GM12891 (cell line): ENCODE results near the gene FARP1.

Experiments used
- DNase-seq: peaks from one replicate; pipeline ENCODE4 v3.0.0; 2011; ENCODE audit warnings: low spot score; ENCODE audit not compliant: insufficient read length
- FAIRE-seq: peaks from 2 replicates; lab custom pipeline; 2011; peaks lifted over from hg19 to GRCh38; lab: Jason Lieb, UNC
- PAX5 ChIP-seq: IDR thresholded peaks from 2 replicates; pipeline ENCODE4 v1.6.1; 2011; ENCODE audit warnings: low read length, moderate library complexity, mild to moderate bottlenecking; ENCODE audit not compliant: insufficient read depth, severe bottlenecking
- POLR2A ChIP-seq: IDR thresholded peaks from 2 replicates; pipeline ENCODE4 v1.6.1; 2011; ENCODE audit warnings: low read depth, low read length, control low read depth
- POLR2AphosphoS5 ChIP-seq: IDR thresholded peaks from 2 replicates; pipeline ENCODE4 v1.6.1; 2011; ENCODE audit warnings: low read depth, low read length, control low read depth
- POU2F2 ChIP-seq: IDR thresholded peaks from 2 replicates; pipeline ENCODE4 v1.6.1; 2011; ENCODE audit warnings: low read depth, mild to moderate bottlenecking, control low read depth, low read length, moderate library complexity
- SPI1 ChIP-seq: IDR thresholded peaks from 2 replicates; pipeline ENCODE4 v1.6.1; 2011; ENCODE audit warnings: low read depth, low read length, control low read depth
- TAF1 ChIP-seq: IDR thresholded peaks from 2 replicates; pipeline ENCODE4 v1.6.1; 2011; ENCODE audit warnings: low read depth, low read length, control low read depth

FARP1 gene

GRCh38 chr13:98385606-98386005 lies 242.7 kb downstream of the FARP1 start:
- DNase-seq (no peak), FAIRE-seq (no peak)
- TF ChIP-seq POU2F2: no peak
- no peak for TF ChIP-seq SPI1

GRCh38 chr13:98386637-98387036 lies 243.7 kb downstream of the FARP1 start:
- FAIRE-seq (no peak), DNase-seq (no peak)
- TF ChIP-seq POLR2A (no peak), POLR2AphosphoS5 (no peak), PAX5 (no peak), POU2F2 (no peak), SPI1 (no peak), TAF1 (no peak)

- DNase-seq (no peak), FAIRE-seq (no peak)
- TF ChIP-seq POLR2A (no peak), TAF1 (no peak), POU2F2 (no peak), SPI1 (no peak), PAX5 (no peak), POLR2AphosphoS5 (no peak)
Observed at GRCh38 chr13:98389319-98389718, 246.4 kb downstream of the FARP1 start.

- TF ChIP-seq PAX5 (no peak), TAF1 (no peak), POLR2A (no peak), POLR2AphosphoS5 (no peak), SPI1 (no peak), POU2F2 (no peak)
- FAIRE-seq (no peak), DNase-seq (no peak)
Observed at GRCh38 chr13:98390086-98390715, 247.3 kb downstream of the FARP1 start.

GRCh38 chr13:98393873-98394272 lies 251.0 kb downstream of the FARP1 start:
- FAIRE-seq (no peak), DNase-seq (no peak)
- TF ChIP-seq PAX5 (no peak), SPI1 (no peak), POLR2A (no peak), POU2F2 (no peak), TAF1 (no peak), POLR2AphosphoS5 (no peak)

GRCh38 chr13:98394820-98395510 lies 252.1 kb downstream of the FARP1 start:
- DNase-seq: no peak
- no peak for FAIRE-seq
- TF ChIP-seq TAF1: no peak

GRCh38 chr13:98396071-98396710 lies 253.3 kb downstream of the FARP1 start:
- DNase-seq: no peak
- TF ChIP-seq POU2F2: no peak
- TF ChIP-seq PAX5: no peak
- no peak for TF ChIP-seq TAF1
- TF ChIP-seq POLR2A: no peak
- TF ChIP-seq SPI1: no peak
- no peak for TF ChIP-seq POLR2AphosphoS5
- FAIRE-seq: no peak

GRCh38 chr13:98397221-98397620 lies 254.3 kb downstream of the FARP1 start:
- no peak for FAIRE-seq

GRCh38 chr13:98397861-98398260 lies 255.0 kb downstream of the FARP1 start:
- no peak for TF ChIP-seq PAX5
- TF ChIP-seq SPI1: no peak
- TF ChIP-seq TAF1: no peak
- no peak for TF ChIP-seq POLR2AphosphoS5
- TF ChIP-seq POU2F2: no peak
- no peak for TF ChIP-seq POLR2A
- FAIRE-seq (no peak), DNase-seq (no peak)

More at GRCh38 chr13:98397221-98397620, 254.3 kb downstream of the FARP1 start:
- DNase-seq: no peak
- TF ChIP-seq POLR2AphosphoS5 (no peak), TAF1 (no peak), SPI1 (no peak), PAX5 (no peak), POU2F2 (no peak), POLR2A (no peak)

GRCh38 chr13:98398581-98398980 lies 255.7 kb downstream of the FARP1 start:
- DNase-seq (no peak), FAIRE-seq (no peak)

More at GRCh38 chr13:98398581-98398980, 255.7 kb downstream of the FARP1 start:
- TF ChIP-seq POLR2A (no peak), PAX5 (no peak), TAF1 (no peak), POLR2AphosphoS5 (no peak), SPI1 (no peak)
